Subcutaneous adipose tissue (tissue), 4 donors: Measurements from ENCODE around the gene FIP1L1. TPM values are rescaled to one million over a fixed set of nuclear protein-coding genes. Genes with fewer than 3 reads are reported as not detected.

Experiments
- CTCF ChIP-seq: fragments of 450-650 bp; IDR thresholded peaks from one replicate; pipeline ENCODE4 v1.5.1; 2016; ENCODE audit warnings: low read depth, mild to moderate bottlenecking, control low read depth, antibody characterized with exemption, moderate library complexity
- total RNA-seq, 4 donors: library from RNA; depleted of rRNA; stranded (reverse); fragments of >200 nt; gene quantifications; one replicate each; pipeline ENCODE4 v1.1.0, GENCODE V29; 2016

The FIP1L1 gene
- total RNA-seq, 4 donors from 2014 or later: 35.8 to 46.0 (median 37.2) TPM

- no peak for TF ChIP-seq CTCF
Observed at GRCh38 chr4:53371049-53371448, 6.4 kb upstream of the FIP1L1 start.

- no peak for TF ChIP-seq CTCF
Observed at GRCh38 chr4:53371843-53372521, 5.5 kb upstream of the FIP1L1 start.

- no peak for TF ChIP-seq CTCF
Observed at GRCh38 chr4:53374777-53375258, 2.6 kb upstream of the FIP1L1 start.

GRCh38 chr4:53376900-53377299 is 541 bp upstream of the FIP1L1 start:
- no peak for TF ChIP-seq CTCF

GRCh38 chr4:53378171-53378482 is 686 bp downstream of the FIP1L1 start:
- no peak for TF ChIP-seq CTCF

- TF ChIP-seq CTCF: no peak
Observed at GRCh38 chr4:53380221-53380620, 2.8 kb downstream of the FIP1L1 start.

DNA sequence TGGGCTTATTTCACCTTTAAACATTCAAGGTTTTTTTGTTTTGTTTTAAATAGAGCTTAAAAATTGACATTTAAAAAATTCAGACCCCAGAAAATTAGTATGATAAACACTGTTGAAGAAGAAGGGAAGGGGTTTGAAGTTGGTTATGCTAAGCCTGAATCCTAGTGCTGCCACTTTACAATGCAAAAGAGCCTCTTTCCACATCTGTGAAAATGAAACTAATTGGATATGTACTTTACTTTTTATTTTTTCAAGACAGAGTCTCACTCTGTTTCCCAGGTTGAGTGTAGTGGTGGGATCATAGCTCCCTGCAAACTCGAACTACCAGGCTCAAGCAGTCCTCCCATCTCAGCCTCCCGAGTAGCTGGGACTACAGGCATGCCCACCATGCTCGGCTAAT is 41.8 kb downstream of the FIP1L1 start:
- TF ChIP-seq CTCF: no peak
